Measurements from ENCODE around the gene TNFAIP2.

- TF ChIP-seq CTCF (conservative IDR thresholded peaks at IDR 0.05), result no peak
- no peak for TF ChIP-seq EZH2 (IDR thresholded peaks at IDR 0.05; ENCODE audit: low read depth)
Observed at GRCh38 chr14:103108749-103109207, 14.5 kb upstream of the TNFAIP2 start.

Measured in PC-9 (cell line).